Hippocampal formation (tissue), 2 donors: ENCODE results near the gene OSBPL9.
"Not testable (repeated sequence)": the region's sequence is repeated elsewhere in the genome, so short reads cannot be mapped to it uniquely, and the experiment has no call there.

Experiments used
- DNase-seq, 2 donors: peaks; one replicate each; lab custom pipeline; 2025; lab: John Stamatoyannopoulos, UW

Gene OSBPL9

DNA sequence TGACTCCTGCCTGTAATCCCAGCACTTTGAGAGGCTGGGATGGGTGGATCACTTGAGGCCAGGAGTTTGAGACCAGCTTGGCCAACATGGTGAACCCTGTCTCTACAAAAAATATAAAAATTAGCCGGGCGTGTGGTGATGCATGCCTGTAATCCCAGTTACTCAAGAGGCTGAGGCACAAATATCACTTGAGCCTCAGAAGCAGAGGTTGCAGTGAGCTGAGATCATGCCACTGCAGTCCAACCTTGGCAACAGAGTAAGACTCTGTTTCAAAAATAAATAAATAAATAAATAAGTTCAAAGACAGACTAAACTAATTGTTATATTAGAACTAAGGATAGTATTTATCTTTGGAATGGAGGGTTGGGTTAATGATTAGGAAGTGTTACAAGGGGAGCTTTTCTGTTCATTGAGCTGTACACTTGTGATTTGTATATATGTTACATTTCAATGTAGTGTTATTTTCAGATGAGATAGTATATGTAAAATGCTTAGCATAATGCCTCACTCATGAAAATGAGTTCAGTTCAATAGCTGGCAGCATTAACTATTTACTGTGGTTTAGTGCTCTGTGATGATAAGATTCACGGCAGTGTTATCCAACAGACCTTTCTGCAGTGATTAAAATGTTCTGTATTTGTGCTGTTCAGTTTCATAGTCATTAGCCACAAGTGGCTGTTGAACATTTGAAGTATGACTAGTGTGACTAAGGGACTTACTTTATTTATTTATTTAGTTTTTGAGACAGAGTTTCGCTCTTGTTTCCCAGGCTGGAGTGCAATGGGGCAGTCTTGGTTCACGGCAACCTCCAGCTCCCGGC is 47.7 kb downstream of the OSBPL9 start:
- DNase-seq = no peak

DNA sequence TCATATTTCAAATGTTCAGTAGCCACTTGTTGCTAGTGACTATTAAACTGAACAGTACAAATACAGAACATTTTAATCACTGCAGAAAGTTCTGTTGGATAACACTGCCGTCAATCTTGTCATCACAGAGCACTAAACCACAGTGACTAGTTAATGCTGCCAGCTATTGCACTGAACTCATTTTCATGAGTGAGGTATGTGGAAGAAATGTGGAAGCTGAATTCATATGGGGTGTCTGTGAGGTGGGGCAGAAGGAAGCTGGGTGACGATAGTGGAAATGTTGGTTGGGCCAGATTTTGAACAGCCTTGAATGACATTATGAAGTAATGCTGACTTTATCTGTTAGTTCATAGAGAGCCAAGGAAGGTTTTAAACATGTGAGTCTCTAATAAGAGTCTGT is 49.6 kb downstream of the OSBPL9 start:
- DNase-seq = no peak

DNA sequence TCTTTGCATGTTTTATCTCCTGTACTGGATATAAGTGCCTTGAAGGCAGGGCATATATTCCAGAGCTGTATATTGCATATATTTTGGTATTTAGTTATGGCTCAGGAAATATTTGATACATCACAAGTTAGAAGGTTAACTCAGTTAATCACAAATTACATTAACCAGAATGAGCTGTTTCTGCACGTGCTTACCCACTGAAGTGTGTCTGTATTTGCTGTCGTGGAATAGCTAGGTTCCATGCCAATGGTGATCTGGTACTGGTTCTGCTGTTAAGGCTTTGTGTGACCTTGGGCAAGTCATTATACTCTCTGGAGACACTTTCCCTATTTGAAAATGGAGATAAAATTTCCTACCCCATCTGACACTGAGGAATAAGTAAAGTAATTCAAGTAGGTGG is 50.7 kb downstream of the OSBPL9 start:
- DNase-seq = no peak

DNA sequence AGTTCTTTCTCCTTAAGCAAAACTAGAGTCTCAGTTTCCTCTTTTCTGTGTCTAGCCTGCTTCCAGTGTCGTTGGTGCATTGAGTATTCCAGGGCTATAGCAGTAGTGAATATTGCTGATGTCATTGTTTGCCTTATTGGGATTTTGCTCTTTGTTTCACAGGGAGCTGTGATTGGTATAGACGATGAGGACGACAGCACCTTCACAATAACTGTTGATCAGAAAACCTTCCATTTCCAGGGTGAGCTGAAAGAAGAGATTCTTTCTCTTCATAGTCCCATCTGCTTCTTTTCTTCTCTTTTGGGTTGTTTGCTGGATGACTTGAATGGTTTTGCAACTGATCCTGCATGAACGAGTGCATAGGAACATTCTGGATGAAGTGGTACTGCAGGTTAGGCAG is 52.4 kb downstream of the OSBPL9 start:
- no peak for DNase-seq

DNA sequence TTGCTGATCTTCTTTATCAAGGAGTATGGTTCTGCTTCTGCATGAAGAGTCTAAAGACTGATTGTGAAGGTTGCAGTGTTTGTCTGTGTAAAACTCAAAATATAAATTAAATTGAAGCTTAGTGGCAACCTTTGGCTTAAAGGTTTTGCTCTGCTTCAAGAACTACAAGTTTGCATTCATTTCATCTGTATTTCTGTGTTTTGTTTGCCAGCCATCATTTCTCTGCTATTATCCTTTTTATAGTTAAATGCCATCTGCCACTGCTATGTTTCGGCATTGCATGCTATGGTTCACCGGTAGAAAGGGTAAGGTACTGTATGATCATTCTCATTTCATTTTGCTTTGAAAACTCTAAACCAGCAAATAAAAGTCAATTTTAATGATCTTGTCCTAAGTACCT is 52.9 kb downstream of the OSBPL9 start:
- no peak for DNase-seq

DNA sequence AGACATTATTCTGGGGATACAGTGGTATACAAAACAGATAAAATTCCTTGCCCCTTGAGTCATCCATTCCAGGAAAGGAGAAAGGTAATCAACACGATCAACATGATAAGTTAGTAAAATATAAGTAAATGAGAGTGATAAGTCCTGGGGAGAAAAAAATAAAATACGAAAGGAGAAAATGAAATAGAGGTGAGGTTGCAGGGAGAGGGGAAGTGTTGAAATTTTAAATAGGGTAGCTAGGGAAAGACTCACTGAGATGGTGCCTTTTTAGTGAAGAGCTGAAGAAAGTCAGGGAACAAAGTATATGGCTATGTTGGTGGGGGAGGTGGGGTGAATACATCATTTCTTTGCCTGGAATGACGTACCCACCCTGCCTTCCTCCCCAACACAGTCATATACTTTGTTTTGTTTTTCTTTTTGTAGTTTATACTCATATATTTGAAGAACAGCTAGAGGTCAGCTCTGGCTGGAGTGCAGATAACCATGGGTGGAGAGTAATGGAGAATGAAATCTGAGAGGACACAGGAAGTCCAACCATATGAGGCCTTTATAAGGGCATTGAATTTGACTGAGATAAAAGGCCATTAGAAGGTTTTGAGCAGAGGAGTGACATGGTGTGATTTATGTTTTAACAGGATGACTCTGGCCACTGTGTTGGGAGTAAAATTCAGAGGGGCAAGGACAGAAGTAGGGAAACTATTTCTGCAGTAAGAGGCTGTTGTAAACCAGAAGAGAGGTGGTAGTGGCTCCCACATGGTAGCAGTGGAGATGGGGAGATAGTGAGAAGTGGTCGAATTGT is 54.8 kb downstream of the OSBPL9 start:
- no peak for DNase-seq

DNA sequence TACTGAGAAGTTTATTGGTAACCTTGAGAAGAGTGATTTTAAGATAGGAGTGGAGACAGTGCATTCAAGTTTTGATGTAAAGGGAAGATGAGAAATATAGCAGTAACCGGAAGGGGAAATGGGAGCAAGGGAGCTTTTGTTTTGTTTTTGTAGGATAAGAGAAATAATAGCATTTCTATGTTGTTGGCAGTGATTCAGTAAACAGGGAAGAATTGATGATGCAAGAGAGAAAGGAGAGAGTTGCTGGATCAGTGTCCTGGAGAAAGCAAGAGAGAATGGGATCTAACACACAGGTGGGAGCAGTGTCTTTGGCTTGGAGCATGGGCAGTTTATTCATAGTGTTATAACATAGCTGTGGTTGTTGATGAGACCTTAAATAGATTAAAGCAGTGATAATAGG is 56.4 kb downstream of the OSBPL9 start:
- no peak for DNase-seq

DNA sequence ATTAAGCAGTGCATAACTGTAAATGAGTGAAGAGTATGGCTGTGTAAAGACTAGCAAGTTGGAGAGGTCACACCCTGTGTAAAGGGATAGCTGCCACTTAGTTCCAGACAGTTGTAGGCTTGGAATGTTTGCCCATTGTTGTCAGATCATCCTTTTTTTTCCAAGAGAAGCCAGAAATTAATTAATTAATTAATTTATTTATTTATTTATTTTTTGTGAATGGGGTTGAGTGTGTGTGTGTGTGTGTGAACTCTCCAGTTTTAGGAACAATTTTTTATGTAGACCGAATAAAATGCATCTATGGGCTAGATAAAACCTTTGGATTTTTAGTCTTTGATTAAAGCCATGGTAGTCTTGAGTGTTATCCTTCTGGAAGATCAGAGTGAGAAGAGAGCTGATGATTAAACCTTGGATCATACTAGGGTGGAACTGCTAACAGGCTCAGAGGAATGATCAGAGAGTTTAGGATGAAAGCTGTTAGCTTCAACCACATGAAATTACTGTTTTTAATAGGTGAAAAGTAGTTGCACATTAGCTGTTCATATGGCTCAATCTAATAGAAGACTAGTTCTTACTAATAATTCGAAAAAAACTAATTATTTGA is 58.4 kb downstream of the OSBPL9 start:
- no peak for DNase-seq

DNA sequence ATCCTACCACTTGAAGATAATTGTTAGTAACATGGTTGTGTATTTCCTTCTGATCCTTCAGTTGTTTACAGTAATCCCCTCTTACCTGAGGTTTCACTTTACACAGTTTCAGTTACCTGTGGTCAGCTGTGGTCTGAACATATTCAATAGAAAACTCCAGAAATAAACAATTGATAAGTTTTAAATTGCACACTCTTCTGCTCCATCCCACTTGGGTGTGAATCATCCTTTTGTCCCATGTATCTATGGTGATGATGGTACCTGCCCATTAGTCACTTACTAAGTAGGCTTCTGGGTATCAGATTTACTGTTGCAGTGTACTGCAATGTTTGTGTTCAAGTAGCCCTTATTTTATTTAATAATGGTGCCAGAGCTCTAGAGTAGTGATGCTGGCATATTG is 62.5 kb downstream of the OSBPL9 start:
- no peak for DNase-seq

DNA sequence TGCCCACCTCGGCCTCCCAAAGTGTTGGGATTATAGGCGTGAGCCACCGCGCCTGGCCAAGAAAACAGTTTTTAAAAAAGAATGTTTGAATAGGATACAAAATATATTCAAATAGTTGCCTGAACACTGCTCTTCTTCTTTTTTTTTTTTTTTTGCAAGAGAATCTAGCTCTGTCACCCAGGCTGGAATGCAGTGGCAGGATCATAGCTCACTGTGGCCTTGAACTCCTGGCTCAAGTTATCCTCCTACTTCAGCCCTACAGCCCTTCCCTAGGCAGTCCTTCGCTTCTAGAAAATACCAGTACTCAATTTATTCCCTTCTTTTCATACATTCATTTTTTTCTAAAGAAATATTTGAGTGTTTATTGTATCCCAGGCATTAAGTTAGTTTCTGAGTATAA is 67.9 kb downstream of the OSBPL9 start:
- no peak for DNase-seq

DNA sequence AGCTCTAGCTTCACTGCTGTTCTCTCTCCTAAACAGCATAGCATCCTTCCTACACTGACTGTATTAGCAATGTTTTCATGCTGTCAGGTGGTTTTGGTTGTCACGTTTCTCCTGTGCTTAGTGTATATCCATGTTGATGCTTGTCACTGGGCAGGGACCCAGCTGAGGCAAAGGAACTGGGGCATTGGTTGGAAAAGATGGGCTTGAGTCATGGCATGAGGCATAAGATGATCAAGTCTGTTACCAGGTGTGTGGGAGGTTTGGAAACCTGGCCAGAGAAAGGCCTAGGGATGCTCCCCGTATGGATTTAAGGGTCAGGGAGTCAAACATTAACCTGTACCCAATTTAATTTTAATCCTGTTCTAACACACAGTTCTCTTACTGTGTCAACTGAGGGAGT is 69.6 kb downstream of the OSBPL9 start:
- DNase-seq = no peak

DNA sequence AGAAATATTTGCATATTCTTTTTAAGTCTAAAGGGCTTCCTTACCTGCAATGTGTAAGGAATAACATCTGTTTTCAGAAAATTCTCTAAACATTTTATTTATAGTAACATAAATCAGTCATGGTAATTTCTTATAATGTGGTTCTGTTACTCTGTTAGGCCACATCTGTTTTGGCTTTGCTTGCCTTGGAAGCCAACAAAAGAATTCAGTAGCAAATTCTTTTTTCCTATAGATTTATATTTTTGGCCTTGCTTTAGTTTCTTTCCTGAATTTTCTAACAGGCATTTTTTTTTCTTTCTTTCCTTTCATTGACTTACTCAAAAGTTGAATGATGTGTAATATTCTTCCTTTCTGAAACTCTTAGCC is 72.2 kb downstream of the OSBPL9 start:
- DNase-seq = no peak

DNA sequence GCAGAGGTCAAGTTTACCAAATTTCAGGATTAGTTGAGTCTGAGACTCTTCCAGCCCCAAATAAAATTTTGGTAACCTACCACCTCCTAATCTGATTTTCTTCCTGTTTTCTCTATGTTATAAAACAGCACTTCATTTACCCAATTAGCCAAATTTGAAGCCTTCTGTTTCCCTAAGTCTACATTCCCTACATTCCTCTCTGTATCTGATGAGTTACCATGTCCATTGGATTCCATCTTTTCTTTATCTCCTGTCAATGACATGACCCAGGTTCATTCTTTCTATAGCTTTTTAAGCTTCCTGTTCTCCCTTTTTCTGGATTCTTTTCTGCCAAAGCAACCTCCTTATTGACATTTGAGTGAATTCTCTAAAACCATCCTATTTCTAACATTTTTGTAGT is 72.8 kb downstream of the OSBPL9 start:
- no peak for DNase-seq

DNA sequence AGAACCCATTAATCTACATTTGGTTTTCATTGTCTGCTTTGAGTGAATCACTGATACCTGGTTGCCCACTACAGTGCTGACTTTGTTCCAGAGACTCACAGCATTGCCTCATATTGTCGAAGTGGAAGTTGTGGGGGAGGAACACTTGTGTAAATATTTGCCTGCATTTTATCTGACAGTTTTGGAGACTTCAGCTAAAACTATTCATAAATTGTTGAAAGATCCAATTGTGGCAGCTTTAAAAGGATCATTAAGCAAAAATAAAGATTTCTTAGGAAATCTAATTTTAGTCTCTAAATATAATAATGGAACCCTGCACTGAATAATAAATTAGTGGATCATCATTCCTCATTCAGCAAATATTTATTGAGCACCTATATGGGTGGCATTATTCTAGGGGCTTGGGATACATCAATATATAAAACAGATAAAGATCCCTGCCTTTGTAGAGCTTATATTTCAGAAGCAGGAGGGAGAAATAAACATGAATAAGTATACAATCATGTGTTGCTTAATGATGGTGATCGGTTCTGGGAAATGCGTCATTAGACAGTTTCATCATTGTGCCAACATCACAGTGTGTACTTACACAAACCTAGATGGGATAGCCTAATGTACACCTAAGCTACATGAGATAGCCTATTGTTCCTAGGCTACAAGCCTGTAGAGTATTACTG is 73.5 kb downstream of the OSBPL9 start:
- no peak for DNase-seq

DNA sequence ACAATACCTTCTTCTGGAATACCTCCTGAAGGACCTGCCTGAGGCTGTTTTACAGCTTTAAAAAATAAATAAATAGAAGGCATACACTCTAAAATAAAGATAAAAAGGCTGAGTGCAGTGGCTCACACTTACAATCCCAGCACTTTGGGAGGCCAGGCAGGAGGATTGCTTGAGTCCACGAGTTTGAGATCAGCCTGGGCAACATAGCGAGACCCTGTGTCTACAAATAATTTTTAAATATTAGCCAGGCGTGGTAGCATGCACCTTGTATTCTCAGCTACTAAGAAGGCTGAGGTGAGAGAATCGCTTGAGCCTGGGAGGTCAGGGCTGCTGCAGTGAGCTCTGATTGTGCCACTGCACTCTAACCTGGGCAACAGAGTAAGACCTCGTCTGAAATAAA is 75.0 kb downstream of the OSBPL9 start:
- DNase-seq = no peak

DNA sequence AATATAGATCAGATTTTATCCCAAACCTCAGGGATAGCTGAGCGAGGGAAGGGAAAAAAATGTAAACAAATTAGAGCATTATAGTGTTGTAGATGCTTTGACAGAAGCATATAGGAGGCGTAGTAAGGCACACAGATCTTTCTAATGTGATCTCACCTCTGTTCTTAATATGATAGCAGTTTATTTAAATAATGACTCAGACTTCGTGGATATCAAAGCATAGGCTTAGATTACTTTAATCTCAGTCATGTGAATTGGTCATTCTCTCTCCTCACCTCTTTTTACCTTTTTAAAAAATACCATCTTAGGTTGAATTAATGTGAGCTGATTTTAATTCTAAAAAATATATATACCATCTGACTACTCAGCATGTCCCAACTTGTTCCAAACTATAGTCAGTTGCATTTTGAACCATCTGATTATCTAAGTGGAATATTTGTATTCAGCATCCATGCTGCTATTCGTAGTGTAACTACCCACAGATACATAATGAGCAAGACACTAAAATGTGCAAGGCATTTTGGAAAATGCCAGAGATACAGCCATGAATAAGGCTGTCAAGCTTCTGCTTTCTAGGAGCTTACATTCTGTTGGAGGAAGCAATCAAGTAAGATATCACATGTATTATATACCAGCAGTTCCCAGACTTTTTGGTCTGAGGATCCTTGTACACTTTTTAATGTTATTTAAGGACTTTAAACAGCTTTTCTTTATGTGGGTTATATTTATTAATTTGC is 76.7 kb downstream of the OSBPL9 start:
- no peak for DNase-seq

DNA sequence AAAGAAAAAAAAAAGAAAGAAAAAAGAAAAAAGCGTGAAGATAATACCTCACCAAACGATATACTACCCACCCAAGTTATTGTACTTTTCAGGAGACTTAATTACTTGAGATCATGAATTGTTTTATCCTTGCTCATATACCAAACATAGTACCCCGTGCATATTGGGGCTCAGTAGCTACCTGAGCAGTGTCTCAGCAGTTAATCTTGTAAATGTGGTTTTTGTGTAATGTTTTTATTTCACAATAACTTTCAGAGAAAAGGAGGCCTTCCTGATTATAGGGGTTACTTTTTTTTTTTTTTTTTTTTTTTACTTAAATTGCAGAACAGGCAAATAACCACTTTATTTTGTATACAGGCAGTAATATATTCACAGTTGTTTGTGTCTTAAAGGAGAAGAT is 80.3 kb downstream of the OSBPL9 start:
- no peak for DNase-seq

DNA sequence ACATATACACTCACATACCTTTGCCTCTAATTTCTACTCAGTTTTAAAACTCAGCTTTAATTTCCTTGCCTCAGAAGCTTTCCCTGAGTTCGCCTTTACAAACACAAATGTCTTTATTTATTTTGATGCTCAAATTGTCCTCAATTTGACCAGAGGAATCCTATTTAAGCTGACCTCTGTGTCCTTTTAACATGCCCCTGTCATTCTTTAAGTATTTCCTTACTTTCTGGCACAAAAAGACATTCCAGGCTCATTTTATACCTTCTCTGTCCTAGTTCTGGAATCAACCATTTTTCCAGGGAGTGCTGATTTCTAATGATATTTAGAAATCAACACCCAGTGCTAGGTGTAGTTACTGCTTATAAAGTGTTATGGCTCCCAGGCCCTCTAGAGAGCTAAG is 82.5 kb downstream of the OSBPL9 start:
- no peak for DNase-seq

DNA sequence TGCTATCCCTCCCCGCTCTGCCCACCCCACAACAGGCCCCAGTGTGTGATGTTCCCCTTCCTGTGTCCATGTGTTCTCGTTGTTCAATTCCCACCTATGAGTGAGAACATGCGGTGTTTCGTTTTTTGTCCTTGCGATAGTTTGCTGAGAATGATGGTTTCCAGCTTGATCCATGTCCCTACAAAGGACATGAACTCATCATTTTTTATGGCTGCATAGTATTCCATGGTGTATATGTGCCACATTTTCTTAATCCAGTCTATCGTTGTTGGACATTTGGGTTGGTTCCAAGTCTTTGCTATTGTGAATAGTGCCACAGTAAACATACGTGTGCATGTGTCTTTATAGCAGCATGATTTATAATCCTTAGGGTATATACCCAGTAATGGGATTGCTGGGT is 84.9 kb downstream of the OSBPL9 start:
- not testable (repeated sequence) for DNase-seq

DNA sequence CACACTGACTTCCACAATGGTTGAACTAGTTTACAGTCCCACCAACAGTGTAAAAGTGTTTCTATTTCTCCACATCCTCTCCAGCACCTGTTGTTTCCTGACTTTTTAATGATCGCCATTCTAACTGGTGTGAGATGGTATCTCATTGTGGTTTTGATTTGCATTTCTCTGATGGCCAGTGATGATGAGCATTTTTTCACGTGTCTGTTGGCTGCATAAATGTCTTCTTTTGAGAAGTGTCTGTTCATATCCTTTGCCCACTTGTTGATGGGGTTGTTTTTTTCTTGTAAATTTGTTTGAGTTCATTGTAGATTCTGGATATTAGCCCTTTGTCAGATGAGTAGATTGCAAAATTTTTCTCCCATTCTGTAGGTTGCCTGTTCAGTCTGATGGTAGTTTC is 85.3 kb downstream of the OSBPL9 start:
- DNase-seq = not testable (repeated sequence)

DNA sequence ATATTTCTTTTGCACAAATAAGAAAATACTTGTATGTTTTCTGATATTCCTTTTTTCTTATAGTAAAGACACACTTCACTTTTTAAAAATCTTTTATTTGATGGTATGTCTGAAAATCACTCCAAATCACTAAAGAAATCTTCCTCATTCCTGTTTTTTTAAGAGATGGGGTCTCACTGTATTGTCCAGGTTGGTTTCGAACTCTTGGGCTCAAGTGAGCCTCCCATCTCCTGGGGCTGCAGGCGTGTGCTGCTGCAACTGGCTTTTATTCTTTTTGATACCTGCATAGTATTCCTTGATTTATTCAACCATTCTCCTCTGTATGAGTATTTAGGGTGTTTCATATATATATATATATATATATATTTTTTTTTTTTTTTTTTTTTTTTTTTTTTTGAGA is 88.1 kb downstream of the OSBPL9 start:
- no peak for DNase-seq
